ENCODE results near the gene ABCC2.

- TF ChIP-seq POLR2AphosphoS5 (IDR thresholded peaks at IDR 0.05), result no peak
- TF ChIP-seq POLR2A (IDR thresholded peaks at IDR 0.05), result no peak
- TF ChIP-seq CTCF (IDR thresholded peaks at IDR 0.05), result no peak
- TF ChIP-seq EP300 (IDR thresholded peaks at IDR 0.05), result no peak
These were observed 113.4 kb downstream of the ABCC2 start for GRCh38 chr10:99895867-99896266.
